CMK (cell line): Measurements from ENCODE around the gene PCK1.

ENCODE experiments used
- DNase-seq: peaks from one replicate; pipeline ENCODE4 v3.0.0-alpha.2; 2010; ENCODE audit warnings: low read depth

The PCK1 gene

DNA sequence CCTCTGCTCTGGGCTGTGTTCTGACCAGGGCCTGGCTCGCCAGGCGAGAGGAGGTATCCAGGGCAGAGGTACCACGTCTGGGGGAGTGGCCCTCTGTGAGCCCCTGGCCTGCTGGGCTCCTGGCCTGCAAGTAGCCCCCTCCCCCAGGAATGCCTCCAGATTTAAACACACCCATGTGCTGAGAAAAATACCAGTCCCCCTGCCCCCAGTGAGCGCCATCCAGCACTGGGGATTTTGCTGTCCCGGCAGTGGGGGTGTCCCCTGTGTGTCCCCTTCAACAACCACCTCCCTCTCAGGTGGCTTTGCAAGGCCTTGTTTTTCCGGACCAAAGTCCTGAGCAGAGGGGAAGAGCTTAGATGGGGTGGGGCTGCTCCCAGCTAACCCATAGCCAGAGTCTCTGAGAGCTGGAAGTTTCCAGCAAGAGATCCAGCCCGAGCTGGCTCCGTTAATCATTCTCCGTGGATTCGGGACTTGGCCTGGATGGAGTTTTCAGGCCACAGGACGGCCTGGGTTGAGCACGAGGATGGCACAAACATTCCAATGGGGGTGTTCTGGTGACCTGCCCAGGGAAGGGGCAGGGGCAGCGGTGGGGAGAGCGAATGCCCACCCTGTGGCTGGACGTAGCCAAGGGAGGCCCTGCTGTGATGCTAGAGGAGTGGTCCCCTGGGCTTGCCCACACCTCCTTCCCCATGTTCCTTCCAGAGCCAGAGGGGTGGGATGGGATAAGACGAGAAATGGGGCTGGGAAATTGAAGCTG is 29.0 kb downstream of the PCK1 start:
- DNase-seq, result no peak

DNA sequence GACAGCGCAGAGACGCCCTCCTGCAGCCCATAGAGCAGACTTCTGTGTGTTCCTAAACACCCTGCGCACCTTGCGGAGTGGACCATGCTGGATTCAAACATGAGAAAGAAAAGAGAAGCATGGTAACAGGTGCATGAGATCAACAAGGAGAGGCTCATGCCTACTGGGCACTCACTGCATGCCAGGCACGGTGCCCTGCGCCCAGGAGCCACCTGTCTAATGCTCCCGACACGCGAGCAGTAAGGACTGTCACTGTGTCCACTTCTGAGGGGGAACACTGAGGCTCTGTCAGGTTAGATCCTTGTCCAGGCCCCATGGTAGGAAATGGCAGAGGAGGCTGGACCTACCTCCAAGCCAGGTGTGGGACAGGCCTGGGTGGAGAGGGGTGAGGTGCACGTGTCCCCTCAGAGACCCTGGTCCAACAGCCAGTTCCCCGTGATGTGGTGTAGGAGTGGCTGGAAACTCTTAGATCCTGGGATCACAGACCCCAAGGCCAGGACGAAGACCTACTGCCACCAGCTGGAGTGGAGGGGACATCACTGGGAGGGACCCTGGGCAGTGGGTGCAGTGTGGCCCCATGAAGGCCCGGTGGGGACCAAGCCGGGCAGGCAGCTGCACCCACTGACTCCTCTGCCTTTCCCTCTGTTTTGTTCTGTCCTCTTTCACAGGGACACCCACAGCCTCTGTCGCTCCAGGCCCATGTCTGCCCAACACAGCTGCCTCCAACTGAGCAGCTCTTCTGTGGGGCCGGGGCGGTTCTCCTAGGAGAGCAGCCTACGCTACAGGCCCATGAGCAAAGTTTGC is 29.8 kb downstream of the PCK1 start:
- DNase-seq, result no peak

DNA sequence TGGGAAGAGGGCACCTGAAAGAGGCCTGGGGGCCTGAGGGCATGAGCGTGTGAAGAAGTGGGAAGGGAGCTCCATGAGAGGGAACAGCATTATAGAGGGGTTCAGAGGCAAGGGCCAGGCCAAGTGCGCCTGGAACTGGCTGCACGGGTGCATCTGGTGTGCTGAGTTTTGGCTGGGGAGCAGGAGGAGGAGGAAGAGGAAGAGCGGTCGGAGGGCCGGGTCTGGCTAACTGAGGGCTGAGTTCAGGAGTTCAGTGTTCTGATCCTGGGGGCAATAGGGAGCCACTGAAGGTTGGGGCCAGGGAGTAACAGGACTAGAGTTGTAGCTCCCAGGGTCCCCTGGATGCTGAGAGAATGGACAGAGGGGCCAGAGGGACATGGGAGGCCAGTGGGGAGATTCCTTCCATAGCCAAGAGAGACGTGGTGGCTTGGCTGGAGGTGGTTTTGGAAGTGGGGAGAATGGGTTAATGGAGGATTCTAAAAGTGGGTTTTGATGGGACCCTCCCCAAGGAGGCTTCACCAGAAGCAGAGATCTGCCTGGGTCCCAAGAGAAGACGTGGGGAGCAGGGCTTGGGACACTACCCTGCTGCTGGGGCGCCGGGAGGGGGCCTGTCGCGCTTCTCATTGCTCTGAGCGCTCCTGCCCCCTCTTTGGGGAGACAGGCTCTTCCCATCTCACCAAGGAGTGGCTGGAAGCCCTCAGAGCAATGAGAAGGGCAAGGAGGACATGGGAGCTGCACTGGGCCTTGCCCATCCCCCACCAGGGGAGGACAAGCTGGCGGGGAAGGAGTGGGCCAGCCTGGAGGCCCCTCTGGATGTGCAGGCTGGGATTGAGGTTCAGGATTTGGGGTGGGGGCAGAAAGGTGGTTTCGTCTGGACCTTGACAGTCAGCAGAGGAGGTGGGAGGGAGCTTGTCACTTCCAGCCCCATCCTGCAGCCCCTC is 30.6 kb downstream of the PCK1 start:
- no peak for DNase-seq

DNA sequence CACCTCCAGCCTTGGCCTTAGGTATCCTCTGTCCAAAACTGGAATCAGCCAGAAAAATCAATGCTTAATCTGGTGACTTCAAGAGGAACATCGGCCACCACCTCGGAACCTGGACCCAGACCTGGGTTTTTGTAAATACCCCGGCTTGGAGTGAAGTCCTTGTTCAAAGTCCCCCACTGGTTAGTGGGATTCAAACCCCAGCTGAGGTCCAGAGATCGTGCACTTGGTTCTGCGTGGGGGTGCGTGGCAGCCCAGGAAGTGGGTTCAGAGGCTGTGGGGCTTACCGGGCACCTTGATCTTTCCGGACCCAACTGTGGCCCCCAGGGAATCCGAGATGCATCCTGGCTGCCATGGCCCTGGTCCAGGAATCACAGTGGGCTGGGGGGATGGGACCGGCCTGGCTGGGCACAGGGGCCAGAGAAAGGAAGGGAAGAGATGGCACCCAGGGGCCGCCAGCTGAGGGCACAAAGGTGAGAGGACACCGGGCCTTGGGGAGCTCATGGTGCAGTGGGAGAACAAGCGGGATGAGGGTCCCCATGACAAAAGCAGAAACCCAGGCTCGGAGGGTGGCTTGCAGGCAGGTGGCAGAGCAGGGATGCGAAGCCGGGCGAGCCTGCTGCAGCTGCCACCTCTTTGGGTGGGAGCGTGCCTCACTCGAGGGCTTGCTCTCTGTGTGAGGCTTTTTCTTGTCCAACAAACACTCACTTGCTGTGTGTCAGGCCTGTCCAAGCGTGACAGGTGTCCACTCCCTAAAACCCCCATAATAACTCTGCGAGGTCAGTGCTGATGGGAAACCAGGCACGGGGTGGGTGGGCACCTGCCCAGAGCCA is 31.6 kb downstream of the PCK1 start:
- DNase-seq, result no peak

DNA sequence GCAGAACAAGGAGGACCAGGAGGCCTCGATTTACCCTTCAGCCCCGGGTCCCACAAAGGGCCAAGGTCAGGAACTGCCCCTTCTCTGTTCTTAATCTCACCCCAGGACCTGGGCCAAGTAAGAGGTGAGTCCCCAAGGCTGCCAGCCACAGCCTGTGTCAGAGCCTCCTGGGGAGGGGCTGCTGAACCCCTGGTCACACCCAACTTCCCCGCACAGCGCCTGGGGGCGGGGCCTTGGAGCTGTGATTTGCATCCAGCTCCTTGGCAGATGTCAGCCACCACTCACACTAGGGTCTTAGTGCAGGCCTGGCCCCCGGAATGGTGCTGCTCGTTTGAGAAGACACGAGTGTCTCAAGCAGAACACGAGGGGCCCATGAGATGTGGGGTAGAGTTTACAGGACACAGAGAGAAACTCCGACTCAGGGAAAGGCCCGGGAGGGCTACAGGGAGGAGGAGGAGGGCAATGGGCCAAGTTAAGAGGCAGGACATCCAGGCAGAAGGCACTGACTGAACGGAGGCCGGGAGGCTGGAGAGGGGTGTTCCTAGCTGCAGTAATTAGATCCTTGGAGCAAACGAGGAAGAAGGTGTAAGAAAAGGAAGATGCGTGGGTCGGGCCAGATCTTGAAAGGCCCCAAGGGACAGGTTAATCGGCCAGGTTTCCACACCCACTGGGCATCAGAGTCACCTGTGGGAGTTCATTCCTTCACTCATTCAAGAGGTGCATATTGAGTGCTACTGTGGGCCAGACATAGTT is 32.4 kb downstream of the PCK1 start:
- DNase-seq, result no peak

DNA sequence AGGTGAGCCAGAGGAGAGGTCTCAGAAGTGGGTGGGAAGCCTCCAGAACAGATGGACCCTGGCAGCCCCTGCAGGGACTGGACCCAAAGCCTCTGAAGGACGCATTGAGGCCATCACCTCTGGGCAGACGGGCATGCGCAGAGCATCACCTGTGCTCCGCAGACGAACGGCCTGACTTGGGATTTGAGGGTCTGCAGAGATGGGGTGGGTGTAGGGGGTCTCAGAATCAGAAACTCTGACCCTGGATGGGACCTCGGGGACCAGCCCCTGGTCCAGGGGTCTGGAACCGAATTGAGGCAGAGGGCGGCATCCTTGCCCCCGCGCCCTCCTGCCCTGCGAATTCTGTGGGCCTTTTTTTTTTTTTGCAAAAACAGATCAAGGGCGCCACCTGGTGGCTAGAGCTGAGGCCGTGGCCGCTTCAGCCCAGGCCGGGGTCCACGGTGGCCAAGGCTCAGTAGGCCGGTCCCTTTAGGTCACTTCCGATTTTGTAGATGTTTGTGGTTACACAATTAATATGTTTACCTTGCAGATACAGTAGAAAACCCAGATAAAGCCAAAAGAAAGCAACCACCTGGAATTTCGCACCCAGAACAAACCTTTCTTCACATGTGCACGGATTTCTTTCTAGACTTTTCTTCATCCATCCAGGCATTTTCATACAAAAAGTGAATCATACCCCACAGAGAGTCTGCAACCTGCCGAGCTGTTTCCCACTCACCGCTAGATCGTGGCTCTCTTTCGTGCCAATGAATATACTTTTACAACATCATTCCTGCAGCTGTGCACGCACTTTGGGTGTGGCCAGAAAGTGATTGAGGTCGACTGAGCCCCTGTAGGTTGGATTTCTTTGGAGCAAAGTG is 33.4 kb downstream of the PCK1 start:
- no peak for DNase-seq

DNA sequence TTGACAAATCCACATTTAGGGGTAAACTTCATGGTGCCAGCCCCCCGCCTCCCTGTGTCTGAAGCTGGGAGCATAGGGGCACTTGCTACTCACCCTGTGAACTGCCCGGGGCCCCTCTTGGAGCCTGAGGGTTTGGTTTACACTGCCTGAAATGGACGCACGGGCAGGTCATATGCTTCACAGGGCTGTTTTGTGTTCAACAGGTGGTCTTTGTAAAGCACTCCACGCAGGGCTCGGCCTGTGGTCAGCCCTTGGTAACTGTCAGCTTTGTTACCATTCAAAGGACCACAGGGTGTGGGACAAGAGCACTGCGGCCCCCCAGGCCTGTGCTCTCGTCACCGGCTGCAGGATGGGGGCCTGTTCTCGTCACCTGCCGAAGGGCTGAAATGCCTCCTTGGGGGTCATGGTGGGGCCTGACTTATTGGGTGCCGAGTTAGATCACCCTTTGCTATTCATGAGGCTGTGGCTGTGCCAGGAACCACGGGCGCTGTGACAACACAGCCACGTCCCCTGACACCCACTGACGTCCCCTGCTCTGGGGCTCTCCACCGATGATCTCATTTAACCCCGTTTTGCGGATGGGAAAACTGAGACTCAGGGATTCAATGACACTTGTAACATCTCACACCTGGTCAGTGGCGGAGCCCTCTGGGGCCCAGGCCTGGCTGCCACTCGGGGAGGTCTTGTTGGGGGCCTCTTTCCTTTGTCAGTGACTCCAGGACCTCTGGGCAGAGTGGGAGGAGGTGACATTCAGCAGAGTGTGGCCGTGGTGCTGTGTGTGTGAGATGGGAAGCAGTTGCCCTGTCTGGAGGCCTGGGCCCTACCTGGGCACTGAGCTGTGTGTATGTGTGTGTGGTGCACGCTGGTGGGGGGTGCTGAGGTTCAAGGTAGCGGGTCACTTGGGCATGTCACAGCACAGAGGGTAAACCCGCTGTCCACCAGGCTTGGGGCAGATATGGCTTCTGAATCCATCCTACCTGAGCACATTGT is 34.4 kb downstream of the PCK1 start:
- DNase-seq, result no peak

DNA sequence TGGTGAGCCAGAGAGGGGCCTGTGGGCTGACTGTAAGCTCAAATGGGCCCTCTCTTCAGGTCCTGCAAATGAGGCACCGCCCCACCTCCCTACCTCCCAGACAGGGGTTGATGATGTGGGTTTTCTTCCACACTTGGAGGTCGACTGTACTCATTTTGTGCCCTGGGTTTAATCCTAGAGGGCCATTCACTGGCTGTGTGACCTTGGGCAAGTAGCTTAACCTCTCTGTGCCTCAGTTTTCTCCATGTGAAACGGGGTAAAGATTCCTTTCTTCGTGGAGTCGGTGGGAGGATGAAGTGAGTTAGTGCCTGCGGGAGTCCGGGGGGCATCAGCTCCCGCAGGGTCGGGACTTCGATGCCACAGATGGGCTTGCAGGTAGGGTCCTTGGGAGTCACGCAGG is 35.4 kb downstream of the PCK1 start:
- DNase-seq, result no peak

DNA sequence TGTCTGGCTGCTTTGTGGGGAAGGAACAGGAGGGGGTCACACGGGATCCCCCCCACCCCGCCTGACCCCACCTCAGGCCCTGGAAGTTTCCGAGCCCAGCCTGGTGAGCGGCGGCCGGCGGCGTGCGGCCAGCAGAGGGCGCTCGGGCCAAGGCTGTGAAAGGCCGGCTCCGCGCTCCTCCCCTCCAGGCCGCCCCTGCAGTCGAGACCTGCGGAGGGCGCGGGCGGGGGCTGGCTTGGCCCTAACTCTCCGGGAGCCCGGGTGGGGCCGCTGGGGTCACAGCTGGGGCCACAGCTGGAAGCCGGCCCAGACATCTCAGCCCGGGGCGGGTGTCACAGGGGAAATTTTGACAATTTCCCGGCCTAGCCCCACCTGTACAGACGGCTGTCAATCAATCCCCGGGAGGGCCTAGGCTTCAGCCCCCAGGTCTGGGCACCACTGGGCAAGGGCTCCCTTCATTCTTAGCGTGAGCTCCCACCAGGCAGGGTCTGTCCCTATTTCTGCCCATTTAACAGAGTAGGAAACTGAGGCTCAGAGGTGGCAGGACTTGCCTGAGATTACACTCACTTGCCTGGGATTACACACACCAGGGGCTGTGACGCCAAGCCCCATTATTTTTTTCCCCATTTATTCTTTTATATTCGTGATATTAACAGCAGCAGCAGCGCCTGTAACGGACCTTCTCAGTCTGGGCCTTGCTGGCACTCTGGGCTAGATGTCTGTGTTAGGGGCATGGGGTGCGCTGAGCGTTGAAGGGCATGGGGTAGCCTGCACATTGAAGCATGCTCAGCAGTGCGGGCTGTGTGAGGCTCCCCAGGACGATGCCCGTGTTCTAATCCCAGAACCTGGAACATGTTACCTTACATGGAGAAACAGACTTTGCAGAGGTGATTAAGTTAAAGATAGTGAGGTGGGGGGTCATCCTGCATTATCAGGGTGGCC is 36.4 kb downstream of the PCK1 start:
- DNase-seq, result no peak

DNA sequence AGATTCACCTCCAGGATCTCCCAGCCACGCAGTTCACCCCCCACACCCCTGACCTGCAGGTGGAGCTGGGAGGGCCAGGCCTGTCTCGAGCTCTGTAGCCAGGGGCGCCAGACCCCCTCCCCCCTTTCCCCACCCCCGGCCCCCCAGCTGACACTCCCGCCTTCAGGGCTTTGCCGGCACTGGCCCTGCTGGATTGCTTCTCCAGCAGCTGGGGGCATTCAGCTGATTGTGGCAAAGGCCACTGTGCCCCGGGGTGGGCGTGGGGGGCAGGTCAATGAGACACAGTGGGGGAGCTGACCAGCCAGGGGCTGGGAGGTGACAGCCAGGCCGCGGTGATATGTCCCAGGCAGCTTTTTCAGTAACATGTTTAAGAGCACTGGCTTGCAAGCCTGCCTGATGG is 37.1 kb downstream of the PCK1 start:
- DNase-seq, result no peak

DNA sequence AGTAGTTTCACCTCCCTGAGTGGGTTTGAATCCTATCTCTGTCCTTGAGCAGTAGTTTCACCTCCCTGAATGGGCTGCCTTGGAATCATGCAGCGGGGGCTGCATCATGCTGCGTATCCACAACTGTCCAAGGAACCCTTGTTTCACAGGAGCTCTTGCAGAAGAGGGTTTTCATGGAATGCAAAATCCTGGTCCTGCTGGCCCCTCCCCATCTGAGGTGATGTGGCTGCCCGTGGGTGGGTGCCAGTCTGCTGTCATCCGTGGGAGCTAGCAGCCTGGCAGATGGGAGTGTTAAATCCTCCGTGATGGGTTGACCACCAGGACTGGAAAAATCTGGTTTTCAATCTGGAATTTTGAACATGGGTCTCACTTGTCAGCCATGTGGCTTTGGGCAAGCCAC is 37.6 kb downstream of the PCK1 start:
- DNase-seq, result no peak

DNA sequence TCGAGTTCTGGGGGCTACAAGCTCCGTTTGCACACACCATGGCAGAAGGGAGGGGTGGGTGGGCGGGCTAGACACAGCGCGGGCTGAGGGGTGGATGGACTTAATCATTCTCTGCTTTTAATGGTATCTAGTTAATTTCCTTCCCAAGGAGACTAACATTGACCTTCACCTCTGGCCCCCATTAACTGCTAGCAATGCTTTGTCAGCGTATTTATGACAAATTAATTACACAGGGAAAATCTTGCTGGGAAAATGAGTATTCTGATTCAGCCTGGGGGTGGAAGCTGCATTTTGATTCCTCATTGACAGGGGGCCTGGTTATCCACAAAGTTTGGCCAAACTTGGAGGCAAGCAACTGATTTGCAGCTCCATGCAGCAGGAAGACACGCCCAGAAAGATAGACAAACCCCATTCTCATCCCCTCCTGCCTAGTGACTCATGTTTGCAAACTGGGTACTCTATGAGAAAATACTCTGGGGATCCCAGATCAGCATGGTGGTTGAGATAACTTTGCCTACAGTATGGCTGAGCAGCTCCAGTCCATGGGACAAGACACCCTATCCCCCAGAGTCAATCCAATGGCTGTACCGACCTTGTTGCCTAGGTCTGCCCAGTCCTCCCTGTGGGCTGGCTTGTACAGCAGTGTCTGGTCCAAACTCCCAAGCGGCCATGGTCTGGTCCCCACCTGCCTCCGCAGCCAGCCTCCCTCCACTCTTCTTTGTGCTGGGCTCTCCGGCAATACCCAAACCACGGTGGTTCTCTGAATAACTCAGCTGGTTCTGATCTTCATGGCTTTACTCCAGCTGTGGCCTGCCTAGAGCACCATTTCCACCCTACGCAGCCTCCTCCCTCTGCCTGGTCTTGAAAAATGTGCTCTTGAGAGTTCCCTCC is 39.7 kb downstream of the PCK1 start:
- no peak for DNase-seq

DNA sequence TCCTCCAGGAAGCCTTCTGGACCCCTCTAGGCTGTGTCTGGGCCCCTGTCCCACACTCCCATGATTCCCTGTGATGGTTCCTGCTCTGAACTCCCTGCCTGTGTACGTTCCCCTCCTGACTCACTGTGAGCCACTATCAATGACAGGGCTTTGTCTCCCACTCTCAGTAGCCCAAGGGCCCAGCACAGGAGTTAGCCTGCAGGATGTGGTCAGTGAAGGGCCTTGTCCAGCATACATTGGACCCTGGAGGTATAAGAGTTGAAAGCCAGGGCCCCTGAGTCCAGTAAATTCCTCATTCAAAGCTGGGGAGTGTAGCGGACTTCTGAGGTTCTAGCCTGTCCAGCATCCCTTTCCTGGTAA is 40.3 kb downstream of the PCK1 start:
- no peak for DNase-seq

DNA sequence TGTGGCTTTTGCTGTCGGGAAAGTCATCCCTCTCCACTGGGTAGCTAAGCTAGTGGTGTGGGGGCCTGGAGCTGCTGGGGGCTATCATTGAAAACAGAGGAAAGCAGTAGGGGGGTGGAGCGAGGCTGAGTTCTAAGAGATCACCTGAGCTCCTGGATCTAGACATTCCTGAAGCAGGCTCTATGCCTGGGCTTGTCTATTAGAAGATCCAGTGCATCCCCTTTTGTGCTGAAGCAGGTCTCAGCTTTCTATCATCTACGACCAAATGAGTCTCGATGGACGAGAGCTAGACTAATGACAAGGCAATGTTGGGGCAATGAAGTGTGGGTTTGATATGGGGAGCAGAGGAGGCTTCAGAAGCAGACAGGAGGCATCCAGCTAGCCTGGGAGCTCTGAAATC is 40.8 kb downstream of the PCK1 start:
- DNase-seq, result no peak

DNA sequence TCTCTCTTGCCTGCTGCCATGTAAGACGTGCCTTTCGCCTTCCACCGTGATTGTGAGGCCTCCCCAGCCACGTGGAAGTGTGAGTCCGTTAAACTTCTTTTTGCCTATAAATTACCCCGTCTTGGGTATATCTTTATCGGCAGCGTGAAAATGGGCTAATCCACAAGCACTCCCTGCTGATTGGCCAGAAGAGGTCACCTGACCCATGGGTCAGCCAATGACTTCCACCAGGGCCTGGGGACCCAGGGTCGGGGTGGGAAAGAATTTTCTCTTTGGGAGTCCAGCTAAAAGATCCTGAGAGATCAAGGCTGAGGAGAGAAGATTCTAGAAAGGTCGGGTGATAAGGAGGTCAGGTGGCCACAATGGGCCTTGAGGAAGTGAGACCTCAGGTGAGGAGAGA is 42.2 kb downstream of the PCK1 start:
- DNase-seq, result no peak

DNA sequence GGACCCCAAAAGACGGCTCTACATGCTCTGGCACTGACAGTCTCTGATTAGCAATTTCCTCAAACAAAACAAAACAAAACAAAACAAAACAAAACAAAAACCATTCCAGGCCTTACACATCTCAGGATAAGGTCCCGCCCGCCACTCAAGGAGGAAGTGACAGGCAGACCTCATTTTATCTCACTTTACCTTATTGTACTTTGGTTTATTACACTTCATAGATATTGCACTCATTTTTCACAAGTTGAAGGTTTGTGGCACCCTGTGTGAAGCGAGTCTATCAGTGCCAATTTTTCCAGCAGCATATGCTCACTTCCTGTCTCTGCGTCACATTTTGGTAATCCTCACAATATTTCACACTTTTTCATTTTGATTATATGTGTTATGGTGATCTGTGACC is 44.1 kb downstream of the PCK1 start:
- no peak for DNase-seq

DNA sequence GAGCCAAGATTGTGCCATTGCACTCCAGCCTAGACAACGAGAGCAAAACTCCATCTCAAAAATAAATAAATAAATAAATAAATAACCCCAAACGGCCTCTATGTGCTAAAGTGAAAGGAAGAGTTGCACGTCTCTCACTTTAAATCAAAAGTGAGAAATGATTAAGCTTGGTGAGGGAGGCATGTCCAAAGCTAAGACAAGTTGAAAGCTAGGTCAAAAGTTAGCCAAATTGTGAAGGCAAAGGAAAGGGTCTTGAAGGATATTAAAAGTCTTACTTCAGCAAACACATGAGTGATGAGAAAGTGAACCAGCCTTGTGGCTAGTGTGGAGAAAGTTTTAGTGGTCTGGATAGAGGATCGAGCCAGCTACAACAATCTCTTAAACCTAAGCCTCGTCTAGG is 45.0 kb downstream of the PCK1 start:
- DNase-seq, result no peak
